Measurements from ENCODE around the gene GRB14.
"Not testable (repeated sequence)": the region's sequence is repeated elsewhere in the genome, so short reads cannot be mapped to it uniquely, and the experiment has no call there.

The GRB14 gene

GRCh38 chr2:164495491-164496223, 125.6 kb downstream of the GRB14 start:
- DNase-seq (ENCODE audit: low read depth): no peak

- no peak for DNase-seq (ENCODE audit: low read depth)
Observed at GRCh38 chr2:164485541-164485940, 135.7 kb downstream of the GRB14 start.

GRCh38 chr2:164479460-164479859, 141.8 kb downstream of the GRB14 start:
- DNase-seq (ENCODE audit: low read depth): no peak

GRCh38 chr2:164478205-164478604, 143.1 kb downstream of the GRB14 start:
- DNase-seq (ENCODE audit: low read depth): no peak

GRCh38 chr2:164474873-164475272, 146.4 kb downstream of the GRB14 start:
- DNase-seq (ENCODE audit: low read depth): no peak

- DNase-seq (ENCODE audit: low read depth): no peak
Observed at GRCh38 chr2:164473021-164473420, 148.3 kb downstream of the GRB14 start.

GRCh38 chr2:164465047-164465446, 156.2 kb downstream of the GRB14 start:
- DNase-seq (ENCODE audit: low read depth): not testable (repeated sequence)

GRCh38 chr2:164464376-164464775, 156.9 kb downstream of the GRB14 start:
- no peak for DNase-seq (ENCODE audit: low read depth)

GRCh38 chr2:164458792-164459191, 162.5 kb downstream of the GRB14 start:
- DNase-seq (ENCODE audit: low read depth): no peak

GRCh38 chr2:164457271-164457670, 164.0 kb downstream of the GRB14 start:
- no peak for DNase-seq (ENCODE audit: low read depth)

- no peak for DNase-seq (ENCODE audit: low read depth)
Observed at GRCh38 chr2:164456619-164457018, 164.7 kb downstream of the GRB14 start.

GRCh38 chr2:164453656-164454305, 167.5 kb downstream of the GRB14 start:
- no peak for DNase-seq (ENCODE audit: low read depth)

- no peak for DNase-seq (ENCODE audit: low read depth)
Observed at GRCh38 chr2:164450278-164450677, 171.0 kb downstream of the GRB14 start.

GRCh38 chr2:164449706-164450105, 171.6 kb downstream of the GRB14 start:
- DNase-seq (ENCODE audit: low read depth): no peak

- no peak for DNase-seq (ENCODE audit: low read depth)
Observed at GRCh38 chr2:164447660-164448059, 173.6 kb downstream of the GRB14 start.

Data from activated T-cell treated with anti-CD3 and anti-CD28 coated beads for 48 hours (primary cell).